SK-N-SH (cell line): ENCODE results near the gene MFAP2. TPM values are rescaled to one million over a fixed set of nuclear protein-coding genes. Genes with fewer than 3 reads are reported as not detected.

Source experiments
- CTCF ChIA-PET: fragments of 300-600, 350-600 bp; formaldehyde crosslinking; extraction: SDS; loops from one replicate; lab custom pipeline; 2021; lab: Yijun Ruan, JAX
- POLR2A ChIA-PET: fragments of 350-600 bp; sonication (Branson Sonifier 250); formaldehyde crosslinking; extraction: SDS; loops from one replicate; lab custom pipeline; 2020; ENCODE audit warnings: antibody characterized with exemption, inconsistent platforms; lab: Yijun Ruan, JAX
- DNase-seq: peaks from one replicate; pipeline ENCODE4 v3.0.0; 2012
- H2AFZ ChIP-seq: fragments of 200-600 bp; sonication (generic); 2 replicates; pipeline ENCODE4 v1.8.1; 2016; ENCODE audit warnings: antibody characterized with exemption, mild to moderate bottlenecking, low read depth
- H3F3A ChIP-seq: fragments of 200-600 bp; sonication (generic); replicated peaks from 2 replicates; pipeline ENCODE3; 2016; ENCODE audit warnings: antibody characterized with exemption, mild to moderate bottlenecking; ENCODE audit not compliant: insufficient read depth
- H3K27ac ChIP-seq, 2 experiments: fragments of 200-500 bp in 1 of 2; fragments of 200-600 bp in 1 of 2; sonication (Bioruptor generic) in 1 of 2; sonication (generic), shearing (Covaris generic) in 1 of 2; 2 replicates each; pipeline versions ENCODE4 v1.5.1 to v1.6.1; 2014 to 2016; ENCODE audit warnings: low read depth in 2 of 2, inconsistent platforms in 1 of 2, low read length in 1 of 2, mild to moderate bottlenecking in 1 of 2, mixed read lengths in 1 of 2
- H3K27me3 ChIP-seq: fragments of 200-600 bp; sonication (generic), shearing (Covaris generic); 2 replicates; pipeline ENCODE4 v1.6.1; 2016; ENCODE audit warnings: mixed run types; ENCODE audit not compliant: insufficient read depth
- H3K36me3 ChIP-seq, 2 experiments: fragments of 200-500 bp in 1 of 2; fragments of 200-600 bp in 1 of 2; sonication (Bioruptor generic) in 1 of 2; sonication (generic) in 1 of 2; replicated peaks in 1 of 2; 2 replicates each; pipeline versions ENCODE3 to v1.5.1; 2014 to 2016; ENCODE audit warnings: low read length in 1 of 2, mild to moderate bottlenecking in 1 of 2; ENCODE audit not compliant: insufficient read depth in 2 of 2, control insufficient read depth in 1 of 2
- H3K4me1 ChIP-seq, 2 experiments: fragments of 200-500 bp in 1 of 2; fragments of 200-600 bp in 1 of 2; sonication (Bioruptor generic) in 1 of 2; sonication (generic), shearing (Covaris generic) in 1 of 2; 2 replicates each; pipeline versions ENCODE4 v1.5.1 to v1.6.1; 2014 to 2016; ENCODE audit warnings: low read depth in 1 of 2, low read length in 1 of 2, mixed run types in 1 of 2; ENCODE audit not compliant: insufficient read depth in 2 of 2, control insufficient read depth in 1 of 2
- H3K4me2 ChIP-seq: fragments of 200-600 bp; sonication (generic), shearing (Covaris generic); 2 replicates; pipeline ENCODE4 v1.6.1; 2017; ENCODE audit warnings: mixed run types
- H3K4me3 ChIP-seq, 2 experiments: fragments of 200-500 bp in 1 of 2; fragments of 200-600 bp in 1 of 2; sonication (Bioruptor generic) in 1 of 2; sonication (generic), shearing (Covaris generic) in 1 of 2; 2 replicates each; pipeline versions ENCODE4 v1.5.1 to v1.8.1; 2014 to 2016; ENCODE audit warnings: low read depth in 2 of 2, inconsistent platforms in 1 of 2, low read length in 1 of 2, mild to moderate bottlenecking in 1 of 2, mixed read lengths in 1 of 2, moderate library complexity in 1 of 2
- H3K79me2 ChIP-seq: fragments of 200-600 bp; sonication (generic); 2 replicates; pipeline ENCODE4 v1.8.1; 2017; ENCODE audit warnings: mild to moderate bottlenecking; ENCODE audit not compliant: insufficient read depth
- H3K9ac ChIP-seq: fragments of 200-600 bp; sonication (generic); 2 replicates; pipeline ENCODE4 v1.6.1; 2017; ENCODE audit warnings: mixed run types
- H3K9me2 ChIP-seq: fragments of 200-600 bp; sonication (generic); 2 replicates; pipeline ENCODE4 v1.6.1; 2017; ENCODE audit warnings: mixed run types
- H3K9me3 ChIP-seq: fragments of 200-600 bp; sonication (generic); 2 replicates; pipeline ENCODE4 v1.6.1; 2017; ENCODE audit warnings: mixed run types, mild to moderate bottlenecking, moderate library complexity
- H4K20me1 ChIP-seq: fragments of 200-600 bp; sonication (generic); 2 replicates; pipeline ENCODE4 v1.6.1; 2017; ENCODE audit warnings: mild to moderate bottlenecking, mixed run types; ENCODE audit not compliant: insufficient read depth
- CHD2 ChIP-seq: fragments of 150-350 bp; IDR thresholded peaks from 2 replicates; pipeline ENCODE4 v1.6.1; 2018; ENCODE audit warnings: low read length; ENCODE audit not compliant: partially characterized antibody
- ELF1 ChIP-seq: IDR thresholded peaks from 2 replicates; pipeline ENCODE4 v1.4.0; 2012
- FOSL2 ChIP-seq: IDR thresholded peaks from 2 replicates; pipeline ENCODE4 v1.4.0; 2012; ENCODE audit warnings: low read depth, mild to moderate bottlenecking, moderate library complexity, borderline replicate concordance
- FOXJ3 ChIP-seq: sonication (generic); formaldehyde crosslinking; IDR thresholded peaks from 2 replicates; pipeline ENCODE4 v1.5.1; 2020; ENCODE audit warnings: mild to moderate bottlenecking, missing genetic modification reagents
- FOXM1 ChIP-seq: IDR thresholded peaks from 2 replicates; pipeline ENCODE4 v1.4.0; 2012; ENCODE audit warnings: low read depth, mild to moderate bottlenecking
- GATA2 ChIP-seq: sonication (generic); formaldehyde crosslinking; IDR thresholded peaks from 2 replicates; pipeline ENCODE4 v1.5.0; 2020; ENCODE audit warnings: mild to moderate bottlenecking, missing genetic modification reagents
- MXI1 ChIP-seq: IDR thresholded peaks from 2 replicates; pipeline ENCODE4 v1.6.1; 2012; ENCODE audit warnings: mild to moderate bottlenecking, low read depth, low read length, improper control_type of control experiment
- NFIC ChIP-seq: IDR thresholded peaks from 2 replicates; pipeline ENCODE4 v1.4.0; 2012; ENCODE audit warnings: borderline replicate concordance
- NRF1 ChIP-seq: IDR thresholded peaks from 2 replicates; pipeline ENCODE4 v1.6.1; 2012; ENCODE audit warnings: low read depth, mild to moderate bottlenecking, low read length
- POLR2AphosphoS5 ChIP-seq: IDR thresholded peaks from 2 replicates; pipeline ENCODE4 v1.6.1; 2012; ENCODE audit warnings: low read depth, low read length
- RAD21 ChIP-seq: IDR thresholded peaks from 2 replicates; pipeline ENCODE4 v1.6.1; 2012; ENCODE audit warnings: mild to moderate bottlenecking, low read length
- SMC3 ChIP-seq: IDR thresholded peaks from 2 replicates; pipeline ENCODE4 v1.6.1; 2012; ENCODE audit warnings: low read depth, low read length, improper control_type of control experiment
- TEAD4 ChIP-seq: IDR thresholded peaks from 2 replicates; pipeline ENCODE4 v1.4.0; 2012; ENCODE audit warnings: mild to moderate bottlenecking, borderline replicate concordance; ENCODE audit not compliant: insufficient read depth
- WGBS: methylation state at CpG from one replicate; pipeline ENCODE4 v1.1.6; 2017; ENCODE audit warnings: low lambda C conversion rate; 5-methylcytosine and 5-hydroxymethylcytosine counted together
- polyA plus RNA-seq, 3 experiments: library from polyadenylated mRNA; depleted of rRNA; stranded (reverse); fragments of >200 nt; gene quantifications; 2 replicates each; pipeline ENCODE4 v1.2.3, GENCODE V29; 2012
- TF ChIP-seq, protein P1 (sequence below): IDR thresholded peaks from 2 replicates; pipeline ENCODE4 v1.4.0; 2012; ENCODE audit warnings: low read depth, borderline replicate concordance
- TF ChIP-seq, protein P2 (sequence below): fragments of 150-350 bp; IDR thresholded peaks from 2 replicates; pipeline ENCODE4 v1.6.1; 2017; ENCODE audit warnings: antibody characterized with exemption, low read length, low read depth, borderline replicate concordance
- TF ChIP-seq, protein P3 (sequence below): fragments of 150-350 bp; IDR thresholded peaks from 2 replicates; pipeline ENCODE4 v1.6.1; 2016; ENCODE audit warnings: mild to moderate bottlenecking, low read depth, low read length
- TF ChIP-seq, protein P4 (sequence below): IDR thresholded peaks from 2 replicates; pipeline ENCODE4 v1.4.0; 2012; ENCODE audit warnings: low read depth
- TF ChIP-seq, protein P5 (sequence below): IDR thresholded peaks from 2 replicates; pipeline ENCODE4; 2012

MFAP2 gene
- polyA plus RNA-seq, 1 of the 3 experiments (the other 2 are of a cell fraction), result 189 TPM

DNA sequence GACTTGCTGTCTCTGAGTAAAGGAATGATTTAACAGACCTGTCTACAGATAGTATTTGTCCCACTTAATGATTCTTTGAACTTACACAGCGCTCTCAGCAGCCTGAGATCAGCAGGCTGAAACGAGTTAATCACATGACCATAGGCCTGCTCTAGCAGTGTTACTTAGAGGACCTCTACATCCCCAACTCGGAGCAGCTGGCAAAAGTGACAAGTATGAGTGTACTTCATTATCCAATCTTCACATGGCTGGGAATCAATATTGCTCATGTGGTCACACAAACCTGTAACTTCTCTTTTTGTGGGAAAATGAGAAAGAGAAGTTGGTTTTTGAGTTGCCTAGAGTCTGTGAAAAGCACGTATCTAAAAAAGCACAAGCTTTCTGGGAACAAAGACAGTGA lies 42.7 kb upstream of the MFAP2 start:
- H3K79me2 ChIP-seq, result no peaks in the 10 kb centered on the region
- H3K9ac ChIP-seq, result no peak overlapping the region
- H3K36me3 ChIP-seq, result peaks cover 39 to 86% of the 10 kb centered on the region in 2 experiments

More for the DNA sequence above, 42.7 kb upstream of the MFAP2 start:
- no peak overlapping the region for H2AFZ ChIP-seq
- H3K4me1 ChIP-seq, result no peaks in the 10 kb centered on the region
- WGBS, result 80% methylated on average over 4 of the region's 4 CpGs
- H3K27me3 ChIP-seq, result no peaks in the 10 kb centered on the region
- peaks cover 14% of the 10 kb centered on the region for H3F3A ChIP-seq
- ChIA-PET POLR2A (no interaction called here), CTCF (interaction anchor here (0.7 to 2.9 kb wide), 5 partner anchors 10 to 402 kb away, joined by 3 to 13 read pairs (median 3); no protein-coding TSS in a partner anchor)
- DNase-seq, result no peak
- H3K4me2 ChIP-seq, result no peak overlapping the region
- no peak overlapping the region for H3K27ac ChIP-seq
- no peaks in the 10 kb centered on the region for H3K9me2 ChIP-seq
- no peak overlapping the region for H3K4me3 ChIP-seq
- no peaks in the 10 kb centered on the region for H4K20me1 ChIP-seq
- TF ChIP-seq, protein P1, sequence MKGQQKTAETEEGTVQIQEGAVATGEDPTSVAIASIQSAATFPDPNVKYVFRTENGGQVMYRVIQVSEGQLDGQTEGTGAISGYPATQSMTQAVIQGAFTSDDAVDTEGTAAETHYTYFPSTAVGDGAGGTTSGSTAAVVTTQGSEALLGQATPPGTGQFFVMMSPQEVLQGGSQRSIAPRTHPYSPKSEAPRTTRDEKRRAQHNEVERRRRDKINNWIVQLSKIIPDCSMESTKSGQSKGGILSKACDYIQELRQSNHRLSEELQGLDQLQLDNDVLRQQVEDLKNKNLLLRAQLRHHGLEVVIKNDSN, result no peak
- TF ChIP-seq, protein P2, sequence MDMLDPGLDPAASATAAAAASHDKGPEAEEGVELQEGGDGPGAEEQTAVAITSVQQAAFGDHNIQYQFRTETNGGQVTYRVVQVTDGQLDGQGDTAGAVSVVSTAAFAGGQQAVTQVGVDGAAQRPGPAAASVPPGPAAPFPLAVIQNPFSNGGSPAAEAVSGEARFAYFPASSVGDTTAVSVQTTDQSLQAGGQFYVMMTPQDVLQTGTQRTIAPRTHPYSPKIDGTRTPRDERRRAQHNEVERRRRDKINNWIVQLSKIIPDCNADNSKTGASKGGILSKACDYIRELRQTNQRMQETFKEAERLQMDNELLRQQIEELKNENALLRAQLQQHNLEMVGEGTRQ, result no peak
- TF ChIP-seq POLR2AphosphoS5, result no peak
- TF ChIP-seq, protein P3, sequence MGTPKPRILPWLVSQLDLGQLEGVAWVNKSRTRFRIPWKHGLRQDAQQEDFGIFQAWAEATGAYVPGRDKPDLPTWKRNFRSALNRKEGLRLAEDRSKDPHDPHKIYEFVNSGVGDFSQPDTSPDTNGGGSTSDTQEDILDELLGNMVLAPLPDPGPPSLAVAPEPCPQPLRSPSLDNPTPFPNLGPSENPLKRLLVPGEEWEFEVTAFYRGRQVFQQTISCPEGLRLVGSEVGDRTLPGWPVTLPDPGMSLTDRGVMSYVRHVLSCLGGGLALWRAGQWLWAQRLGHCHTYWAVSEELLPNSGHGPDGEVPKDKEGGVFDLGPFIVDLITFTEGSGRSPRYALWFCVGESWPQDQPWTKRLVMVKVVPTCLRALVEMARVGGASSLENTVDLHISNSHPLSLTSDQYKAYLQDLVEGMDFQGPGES, result no peak
- no peak for TF ChIP-seq FOXM1
- no peak for TF ChIP-seq CHD2
- TF ChIP-seq ELF1, result no peak
- TF ChIP-seq FOXJ3, result no peak
- no peak for TF ChIP-seq MXI1
- TF ChIP-seq RAD21, result no peak
- TF ChIP-seq, protein P4, sequence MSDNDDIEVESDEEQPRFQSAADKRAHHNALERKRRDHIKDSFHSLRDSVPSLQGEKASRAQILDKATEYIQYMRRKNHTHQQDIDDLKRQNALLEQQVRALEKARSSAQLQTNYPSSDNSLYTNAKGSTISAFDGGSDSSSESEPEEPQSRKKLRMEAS, result no peak
- TF ChIP-seq NFIC, result no peak
- no peak for TF ChIP-seq TEAD4
- TF ChIP-seq NRF1, result no peak
- TF ChIP-seq, protein P5, sequence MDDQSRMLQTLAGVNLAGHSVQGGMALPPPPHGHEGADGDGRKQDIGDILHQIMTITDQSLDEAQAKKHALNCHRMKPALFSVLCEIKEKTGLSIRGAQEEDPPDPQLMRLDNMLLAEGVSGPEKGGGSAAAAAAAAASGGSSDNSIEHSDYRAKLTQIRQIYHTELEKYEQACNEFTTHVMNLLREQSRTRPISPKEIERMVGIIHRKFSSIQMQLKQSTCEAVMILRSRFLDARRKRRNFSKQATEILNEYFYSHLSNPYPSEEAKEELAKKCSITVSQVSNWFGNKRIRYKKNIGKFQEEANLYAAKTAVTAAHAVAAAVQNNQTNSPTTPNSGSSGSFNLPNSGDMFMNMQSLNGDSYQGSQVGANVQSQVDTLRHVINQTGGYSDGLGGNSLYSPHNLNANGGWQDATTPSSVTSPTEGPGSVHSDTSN, result no peak
- no peak for TF ChIP-seq SMC3
- no peak for TF ChIP-seq GATA2 (CRISPR knock-in tag)
- no peak for TF ChIP-seq FOSL2
- H3K9me3 ChIP-seq, result no peaks in the 10 kb centered on the region
